PC-3 (cell line): ENCODE data around the gene SERPINE3. TPM values are rescaled to one million over a fixed set of nuclear protein-coding genes. Genes with fewer than 3 reads are reported as not detected.

Experiments
- ATAC-seq: fragments of 200-7000 bp; cut with Tn5 transposase; 2 replicates; pipeline ENCODE4 v1.9.1; 2020; ENCODE audit warnings: mild to moderate bottlenecking, moderate library complexity
- BruUV-seq: library from RNA; stranded (reverse); fragments of 400-500 nt; replicated peaks from 2 replicates; lab custom pipeline; 2021; lab: Mats Ljungman, UMichigan
- CTCF ChIA-PET: fragments of 300-600 bp; sonication (Branson Sonifier 250); formaldehyde crosslinking; loops from one replicate; lab custom pipeline; 2022; ENCODE audit warnings: antibody characterized with exemption; lab: Charles Lee
- POLR2A ChIA-PET: fragments of 300-600 bp; sonication (Branson Sonifier 250); formaldehyde crosslinking; loops from one replicate; lab custom pipeline; 2022; ENCODE audit warnings: antibody characterized with exemption; ENCODE audit not compliant: unreplicated experiment; lab: Charles Lee
- DNase-seq: peaks from one replicate; pipeline ENCODE4 v3.0.0-alpha.2; 2015
- H2AFZ ChIP-seq: fragments of 300-600 bp; sonication (generic); 2 replicates; pipeline ENCODE4 v1.6.0; 2016; ENCODE audit warnings: antibody characterized with exemption, low read length
- H3F3A ChIP-seq: fragments of 300-600 bp; sonication (generic); one replicate; pipeline ENCODE4 v1.6.0; 2017; ENCODE audit warnings: antibody characterized with exemption, low read length, control low read depth, mild to moderate bottlenecking; ENCODE audit not compliant: unreplicated experiment
- H3K27ac ChIP-seq: fragments of 300-600 bp; sonication (generic); 2 replicates; pipeline ENCODE4 v1.5.1; 2016; ENCODE audit warnings: mild to moderate bottlenecking, low read length
- H3K27me3 ChIP-seq: fragments of 300-600 bp; sonication (generic); 2 replicates; pipeline ENCODE4 v1.6.1; 2016; ENCODE audit warnings: low read length, mixed read lengths
- H3K36me3 ChIP-seq: fragments of 300-600 bp; sonication (generic); 2 replicates; pipeline ENCODE4 v1.6.1; 2016; ENCODE audit warnings: low read depth, mixed run types, low read length, mixed read lengths
- H3K4me1 ChIP-seq: fragments of 300-600 bp; sonication (generic); 2 replicates; pipeline ENCODE4 v1.5.1; 2016; ENCODE audit warnings: low read length; ENCODE audit not compliant: insufficient read depth
- H3K4me2 ChIP-seq: fragments of 300-600 bp; sonication (generic); 2 replicates; pipeline ENCODE4 v1.6.0; 2016; ENCODE audit warnings: low read length
- H3K4me3 ChIP-seq: fragments of 300-600 bp; sonication (generic); 2 replicates; pipeline ENCODE4 v1.5.1; 2016; ENCODE audit warnings: mild to moderate bottlenecking, low read length, mixed read lengths
- H3K79me2 ChIP-seq: fragments of 300-600 bp; sonication (generic); 2 replicates; pipeline ENCODE4 v1.6.1; 2017; ENCODE audit warnings: low read length, mixed read lengths
- H3K9ac ChIP-seq: fragments of 300-600 bp; sonication (generic); 2 replicates; pipeline ENCODE4 v1.6.0; 2016; ENCODE audit warnings: mild to moderate bottlenecking, low read length
- H3K9me2 ChIP-seq: fragments of 300-600 bp; sonication (generic); replicated peaks from 2 replicates; pipeline ENCODE4 v1.6.1; 2016; ENCODE audit warnings: mixed run types, low read length, mixed read lengths
- H3K9me3 ChIP-seq: fragments of 300-600 bp; sonication (generic); 2 replicates; pipeline ENCODE4 v1.6.1; 2016; ENCODE audit warnings: low read length, mixed read lengths
- H4K20me1 ChIP-seq: fragments of 300-600 bp; sonication (generic); 2 replicates; pipeline ENCODE4 v1.6.1; 2016; ENCODE audit warnings: low read length, mixed read lengths
- CTCF ChIP-seq: fragments of 300-600 bp; sonication (generic); conservative IDR thresholded peaks from 2 replicates; pipeline ENCODE4 v1.5.1; 2017; ENCODE audit warnings: antibody characterized with exemption, low read depth, mild to moderate bottlenecking, low read length
- EZH2 ChIP-seq: fragments of 300-600 bp; sonication (generic); IDR thresholded peaks from one replicate; pipeline ENCODE4 v1.6.1; 2017; ENCODE audit warnings: antibody characterized with exemption, mild to moderate bottlenecking, low read length; ENCODE audit not compliant: unreplicated experiment
- EZH2phosphoT487 ChIP-seq: fragments of 300-600 bp; sonication (generic); IDR thresholded peaks from 2 replicates; pipeline ENCODE4 v1.6.1; 2018; ENCODE audit warnings: mild to moderate bottlenecking, antibody characterized with exemption, low read length, borderline replicate concordance
- intact Hi-C: fragments of 100-400 bp; cut with micrococcal nuclease; formaldehyde crosslinking; loops from 2 replicates; pipeline ENCODE4 v1.9.0; 2023
- total RNA-seq: library from RNA; depleted of rRNA; stranded (reverse); fragments of >200 nt; gene quantifications from 2 replicates; pipeline ENCODE4 v1.2.3, GENCODE V29; 2014

Gene SERPINE3
- total RNA-seq, 1 experiment from 2014 or later, result not detected

- Histone ChIP-seq H3K4me2 (peak overlapping the region; percentile 51), H3K27me3 (no peaks in the 10 kb centered on the region), H2AFZ (no peak overlapping the region), H3K4me3 (no peak overlapping the region), H3K79me2 (no peaks in the 10 kb centered on the region), H3K4me1 (peaks cover 17% of the 10 kb centered on the region), H3K36me3 (no peaks in the 10 kb centered on the region), H3K9me2 (no peaks in the 10 kb centered on the region), H3K9me3 (no peaks in the 10 kb centered on the region), H3K27ac (peak overlapping the region; percentile 85), H4K20me1 (no peaks in the 10 kb centered on the region), H3F3A (no peaks in the 10 kb centered on the region), H3K9ac (peak overlapping the region; percentile 35; the same call in 1 of the 2 replicates)
- POLR2A ChIA-PET, result no interaction called here
- CTCF ChIA-PET, result no interaction called here
- intact Hi-C loops, result no loop called here
- ATAC-seq (peak; percentile 84), DNase-seq (peak; percentile 76)
- TF ChIP-seq EZH2 (no peak), CTCF (no peak), EZH2phosphoT487 (no peak)
- no TSS peak for BruUV-seq
These were observed 22.2 kb upstream of the SERPINE3 start for GRCh38 chr13:51317262-51317661.

- peak overlapping the region; percentile 35; the same call in 1 of the 2 replicates for H3K9ac ChIP-seq
- H3K36me3 ChIP-seq, result no peaks in the 10 kb centered on the region
- H3K4me1 ChIP-seq, result peaks cover 17% of the 10 kb centered on the region
- BruUV-seq, result no TSS peak
- no peaks in the 10 kb centered on the region for H4K20me1 ChIP-seq
- no peak overlapping the region for H2AFZ ChIP-seq
- TF ChIP-seq CTCF (no peak), EZH2phosphoT487 (no peak), EZH2 (no peak)
- no peaks in the 10 kb centered on the region for H3K9me2 ChIP-seq
- intact Hi-C loops, result no loop called here
- POLR2A ChIA-PET, result no interaction called here
- H3K4me2 ChIP-seq, result peak overlapping the region; percentile 51; the same call in 1 of the 2 replicates
- no peaks in the 10 kb centered on the region for H3K27me3 ChIP-seq
- H3K27ac ChIP-seq, result peak overlapping the region; percentile 85
- no peaks in the 10 kb centered on the region for H3K79me2 ChIP-seq
- ATAC-seq, result peak; percentile 61
- H3K4me3 ChIP-seq, result no peak overlapping the region
- CTCF ChIA-PET, result no interaction called here
- DNase-seq, result peak; percentile 56
- no peaks in the 10 kb centered on the region for H3K9me3 ChIP-seq
- no peaks in the 10 kb centered on the region for H3F3A ChIP-seq
These were observed 21.5 kb upstream of the SERPINE3 start for GRCh38 chr13:51318015-51318414.

- intact Hi-C loops, result no loop called here
- Histone ChIP-seq H2AFZ (no peak overlapping the region), H3K9ac (no peak overlapping the region), H3K9me2 (no peaks in the 10 kb centered on the region), H3K79me2 (no peaks in the 10 kb centered on the region), H3K4me3 (no peak overlapping the region), H3K9me3 (no peaks in the 10 kb centered on the region), H3K36me3 (no peaks in the 10 kb centered on the region), H3K4me1 (peaks cover 17% of the 10 kb centered on the region), H4K20me1 (no peaks in the 10 kb centered on the region), H3F3A (no peaks in the 10 kb centered on the region), H3K27me3 (no peaks in the 10 kb centered on the region), H3K4me2 (no peak overlapping the region), H3K27ac (no peak overlapping the region)
- DNase-seq (no peak), ATAC-seq (no peak)
- no TSS peak for BruUV-seq
- ChIA-PET CTCF (no interaction called here), POLR2A (no interaction called here)
- TF ChIP-seq EZH2 (no peak), CTCF (no peak), EZH2phosphoT487 (no peak)
These were observed 20.6 kb upstream of the SERPINE3 start for GRCh38 chr13:51318876-51319275.
